Trophoblast cell (in vitro differentiated cells and primary cell): Measurements from ENCODE around the gene RBM20.
"Not testable (repeated sequence)": the region's sequence is repeated elsewhere in the genome, so short reads cannot be mapped to it uniquely, and the experiment has no call there.

ENCODE experiments used
- DNase-seq, 2 donors: peaks; one replicate each; pipeline ENCODE4 v3.0.0-alpha.2; 2016
- H2AFZ ChIP-seq: 2 replicates; pipeline ENCODE4 v1.6.1; 2013; ENCODE audit warnings: low read length, moderate library complexity, mild to moderate bottlenecking; ENCODE audit not compliant: insufficient read depth, poor library complexity
- H2AK5ac ChIP-seq: 2 replicates; pipeline ENCODE4 v1.6.1; 2013; ENCODE audit warnings: mild to moderate bottlenecking, low read length
- H2BK120ac ChIP-seq: 2 replicates; pipeline ENCODE4 v1.6.1; 2013; ENCODE audit warnings: low read length, mild to moderate bottlenecking, moderate library complexity; ENCODE audit not compliant: insufficient read depth, poor library complexity
- H2BK12ac ChIP-seq: 2 replicates; pipeline ENCODE4 v1.6.1; 2013; ENCODE audit warnings: mild to moderate bottlenecking, low read length, moderate library complexity
- H2BK5ac ChIP-seq: 2 replicates; pipeline ENCODE4 v1.6.1; 2013; ENCODE audit warnings: low read length, low read depth, moderate library complexity, mild to moderate bottlenecking; ENCODE audit not compliant: poor library complexity
- H3K14ac ChIP-seq: 2 replicates; pipeline ENCODE4 v1.6.1; 2013; ENCODE audit warnings: mild to moderate bottlenecking, low read length
- H3K18ac ChIP-seq: 2 replicates; pipeline ENCODE4 v1.6.1; 2013; ENCODE audit warnings: mild to moderate bottlenecking, low read length
- H3K23ac ChIP-seq: 2 replicates; pipeline ENCODE4 v1.6.1; 2013; ENCODE audit warnings: low read length
- H3K27ac ChIP-seq: 2 replicates; pipeline ENCODE4 v1.5.1; 2013; ENCODE audit warnings: low read depth, mild to moderate bottlenecking, inconsistent platforms, low read length, moderate library complexity
- H3K27me3 ChIP-seq: 2 replicates; pipeline ENCODE4 v1.6.1; 2013; ENCODE audit warnings: inconsistent platforms, mild to moderate bottlenecking, low read length, moderate library complexity; ENCODE audit not compliant: insufficient read depth
- H3K36me3 ChIP-seq, 2 experiments: 1 replicate in 1 of 2; 2 replicates in 1 of 2; pipeline ENCODE4 v1.6.1; 2013; ENCODE audit warnings: low read length in 2 of 2, mild to moderate bottlenecking in 2 of 2, moderate library complexity in 1 of 2; ENCODE audit not compliant: insufficient read depth in 2 of 2, control insufficient read depth in 1 of 2
- H3K4ac ChIP-seq: 2 replicates; pipeline ENCODE4 v1.6.1; 2013; ENCODE audit warnings: low read depth, mild to moderate bottlenecking, low read length, moderate library complexity
- H3K4me1 ChIP-seq, 2 experiments: 1 replicate in 1 of 2; 2 replicates in 1 of 2; pipeline ENCODE4 v1.6.1; 2013; ENCODE audit warnings: low read length in 2 of 2, mild to moderate bottlenecking in 2 of 2, moderate library complexity in 1 of 2; ENCODE audit not compliant: insufficient read depth in 2 of 2, control insufficient read depth in 1 of 2
- H3K4me2 ChIP-seq: 2 replicates; pipeline ENCODE4 v1.6.1; 2013; ENCODE audit warnings: inconsistent platforms, mild to moderate bottlenecking, low read length, moderate library complexity
- H3K4me3 ChIP-seq: 2 replicates; pipeline ENCODE4 v1.5.1; 2013; ENCODE audit warnings: mild to moderate bottlenecking, low read depth, low read length, inconsistent platforms
- H3K79me1 ChIP-seq: one replicate; pipeline ENCODE4 v1.6.1; 2013; ENCODE audit warnings: low read length
- H3K79me2 ChIP-seq: 2 replicates; pipeline ENCODE4 v1.6.1; 2013; ENCODE audit warnings: low read length, mild to moderate bottlenecking; ENCODE audit not compliant: control insufficient read depth, insufficient read depth, poor library complexity
- H3K9ac ChIP-seq: 2 replicates; pipeline ENCODE4 v1.6.1; 2013; ENCODE audit warnings: mild to moderate bottlenecking, low read length
- H3K9me3 ChIP-seq: 2 replicates; pipeline ENCODE4 v1.6.1; 2013; ENCODE audit warnings: low read depth, mild to moderate bottlenecking, control low read depth, inconsistent platforms, low read length; ENCODE audit not compliant: insufficient read depth
- H4K12ac ChIP-seq: 2 replicates; pipeline ENCODE4 v1.6.1; 2013; ENCODE audit warnings: low read depth, mild to moderate bottlenecking, low read length, moderate library complexity
- H4K8ac ChIP-seq: 2 replicates; pipeline ENCODE4 v1.6.1; 2013; ENCODE audit warnings: low read depth, mild to moderate bottlenecking, low read length, moderate library complexity
- H4K91ac ChIP-seq: one replicate; pipeline ENCODE4 v1.6.1; 2013; ENCODE audit warnings: low read depth, mild to moderate bottlenecking, low read length, moderate library complexity
- WGBS: extraction: QIAGEN DNeasy Blood & Tissue Kit; methylation state at CpG from one replicate; pipeline ENCODE4 v1.1.7; 2013; ENCODE audit warnings: missing lambda C conversion rate; ENCODE audit not compliant: insufficient read length, insufficient coverage; ENCODE audit errors: extremely low coverage; 5-methylcytosine and 5-hydroxymethylcytosine counted together

Gene RBM20

DNA sequence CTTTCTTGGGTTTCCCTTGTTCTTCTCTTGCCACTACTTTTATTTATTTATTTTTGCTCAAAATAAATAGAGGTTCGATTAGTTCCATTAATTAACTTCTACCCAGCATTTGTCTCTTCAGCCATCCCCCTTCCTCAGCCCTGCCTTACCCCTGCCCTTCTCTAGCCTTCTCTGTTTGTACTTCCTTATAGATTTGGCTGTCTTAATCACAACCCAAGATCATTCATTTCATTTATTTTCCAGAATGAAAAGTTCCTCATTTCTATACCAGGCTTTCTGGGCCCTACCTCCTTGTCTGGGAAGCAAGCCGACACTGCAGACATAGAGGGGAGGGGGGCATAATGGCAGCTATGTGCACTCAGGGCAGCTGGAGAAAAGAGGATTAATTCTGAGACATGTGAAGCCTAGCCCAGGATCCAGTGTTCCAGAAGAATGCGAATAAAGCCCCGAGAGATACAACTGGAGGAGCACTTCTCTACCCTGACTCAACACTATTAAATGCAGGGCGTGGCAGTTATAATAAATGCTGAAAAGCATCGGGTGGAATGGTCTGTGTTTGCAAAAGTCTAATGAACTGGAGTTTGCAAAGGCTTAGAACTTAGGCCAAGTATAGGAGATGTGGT, 221.2 kb downstream of the RBM20 start:
- WGBS = no CpG with 5 or more reads among the region's 6 CpGs
- no peaks in the 10 kb centered on the region for H3K27me3 ChIP-seq
- H3K23ac ChIP-seq = no peak overlapping the region

DNA sequence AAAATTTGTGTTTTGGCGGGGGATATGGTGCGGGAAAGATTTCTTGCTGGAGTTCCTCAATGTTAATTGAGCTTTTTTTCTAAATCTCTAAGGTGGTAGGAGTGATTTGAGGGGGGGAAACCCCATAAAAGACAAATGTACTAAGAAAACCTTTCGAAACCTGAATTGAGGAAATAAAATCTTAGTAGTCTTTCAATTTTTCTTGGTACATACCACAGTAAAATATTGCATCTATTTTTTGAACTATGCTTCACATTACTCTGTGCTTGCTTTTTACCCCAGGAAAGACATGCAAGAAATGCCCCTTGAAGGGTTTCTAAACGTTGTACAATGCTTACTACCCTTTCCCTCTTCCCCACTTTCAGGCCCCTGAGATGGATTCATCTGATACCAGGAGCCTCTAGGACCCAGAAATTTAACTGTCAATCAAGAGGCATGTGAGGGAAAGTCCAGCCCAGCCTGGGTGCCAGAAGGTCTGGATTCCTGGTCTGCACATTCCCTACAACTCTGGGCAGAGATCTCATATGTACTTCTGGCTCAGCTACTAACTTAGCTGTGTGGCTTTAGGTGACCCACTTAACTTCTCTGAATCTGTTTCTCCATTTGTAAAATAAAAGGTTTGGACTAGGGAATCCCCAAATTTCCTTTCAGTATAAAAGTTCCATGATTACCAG, 221.8 kb downstream of the RBM20 start:
- Histone ChIP-seq H3K27me3 (no peaks in the 10 kb centered on the region), H4K12ac (no peak overlapping the region), H3K36me3 (no peaks in the 10 kb centered on the region), H3K4me3 (no peak overlapping the region), H2BK12ac (no peak overlapping the region), H3K4me2 (no peak overlapping the region), H2AFZ (no peak overlapping the region), H3K4me1 (peaks cover 3 to 6% of the 10 kb centered on the region in 2 experiments), H3K79me2 (peaks cover 2% of the 10 kb centered on the region), H4K8ac (no peak overlapping the region), H3K79me1 (peaks cover 4% of the 10 kb centered on the region), H3K23ac (no peak overlapping the region), H4K91ac (no peak overlapping the region), H3K27ac (no peak overlapping the region), H3K9ac (no peak overlapping the region), H3K4ac (no peak overlapping the region), H3K9me3 (no peaks in the 10 kb centered on the region), H3K18ac (no peak overlapping the region), H3K14ac (no peak overlapping the region), H2AK5ac (no peak overlapping the region), H2BK5ac (no peak overlapping the region), H2BK120ac (no peak overlapping the region)
- WGBS = no CpG with 5 or more reads among the region's 4 CpGs
- peak in 1 of 2 donors; percentile 51 for DNase-seq

More for the DNA sequence above, 221.2 kb downstream of the RBM20 start:
- Histone ChIP-seq H3K79me2 (no peaks in the 10 kb centered on the region), H3K27ac (no peak overlapping the region), H4K8ac (no peak overlapping the region), H2BK120ac (no peak overlapping the region), H4K12ac (no peak overlapping the region), H2AK5ac (no peak overlapping the region), H3K4me2 (no peak overlapping the region), H3K4ac (no peak overlapping the region), H3K36me3 (no peaks in the 10 kb centered on the region), H3K4me1 (peaks cover 5 to 8% of the 10 kb centered on the region in 2 experiments), H2BK12ac (no peak overlapping the region), H2BK5ac (no peak overlapping the region), H3K9ac (no peak overlapping the region), H2AFZ (no peak overlapping the region), H3K79me1 (peaks cover 5% of the 10 kb centered on the region), H3K18ac (no peak overlapping the region), H3K9me3 (no peaks in the 10 kb centered on the region), H4K91ac (no peak overlapping the region), H3K14ac (no peak overlapping the region), H3K4me3 (no peak overlapping the region)
- peak in 1 of 2 donors; percentile 58 for DNase-seq

GRCh38 chr10:110867011-110867806, 223.1 kb downstream of the RBM20 start:
- H3K18ac ChIP-seq, H4K12ac ChIP-seq, H3K4me3 ChIP-seq, H3K9me3 ChIP-seq, H3K14ac ChIP-seq, H2BK12ac ChIP-seq, H4K8ac ChIP-seq, H3K79me2 ChIP-seq, H3K23ac ChIP-seq, H3K4me2 ChIP-seq, H3K27me3 ChIP-seq, H3K27ac ChIP-seq, DNase-seq, H3K36me3 ChIP-seq, H2AFZ ChIP-seq, H2AK5ac ChIP-seq, H3K4ac ChIP-seq, H3K9ac ChIP-seq, H2BK5ac ChIP-seq, H2BK120ac ChIP-seq: not testable (repeated sequence)
- no CpG with 5 or more reads among the region's 8 CpGs for WGBS
- Histone ChIP-seq H3K4me1 (peaks cover 7 to 10% of the 10 kb centered on the region in 2 experiments), H4K91ac (peak overlapping the region; percentile 33), H3K79me1 (peaks cover 11% of the 10 kb centered on the region)

DNA sequence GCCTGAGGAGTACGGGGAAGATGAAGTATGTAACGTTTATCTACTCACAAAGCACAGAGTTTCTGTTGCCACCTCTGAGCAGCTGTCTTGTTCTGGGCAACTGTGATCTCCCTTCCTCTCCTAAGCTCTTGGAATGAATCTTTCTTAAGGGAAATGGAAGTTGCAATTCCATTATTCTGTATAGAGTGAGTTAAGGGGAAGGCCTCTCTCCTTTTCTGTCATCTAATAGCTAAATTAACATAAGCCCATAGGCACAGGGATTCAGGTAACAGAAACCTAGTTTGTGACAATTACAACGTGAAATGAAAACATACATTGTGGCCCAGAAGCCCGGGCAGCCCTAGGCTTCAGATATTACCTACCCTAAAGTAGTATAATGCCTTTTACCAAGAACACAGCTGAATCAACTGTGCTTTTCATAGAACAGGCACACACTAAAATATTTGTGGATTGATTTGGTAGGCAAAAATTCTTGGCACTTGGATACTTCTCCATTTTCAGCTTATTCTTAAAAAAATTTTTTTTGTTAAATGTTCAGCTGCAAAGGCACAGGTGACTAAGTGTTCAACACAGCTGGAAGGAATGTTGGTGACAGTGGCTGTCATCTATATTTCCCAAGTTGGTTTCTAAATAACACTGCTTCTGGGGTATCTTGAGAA, 223.8 kb downstream of the RBM20 start:
- no peaks in the 10 kb centered on the region for H3K27me3 ChIP-seq
- H3K14ac ChIP-seq = no peak overlapping the region
- no peak overlapping the region for H3K18ac ChIP-seq
- H3K36me3 ChIP-seq = no peaks in the 10 kb centered on the region
- no peak overlapping the region for H3K4me3 ChIP-seq
- H3K23ac ChIP-seq = no peak overlapping the region
- H3K9me3 ChIP-seq = no peaks in the 10 kb centered on the region
- no peak overlapping the region for H3K4ac ChIP-seq
- peak in 1 of 2 donors; percentile 27 for DNase-seq
- H3K9ac ChIP-seq = no peak overlapping the region
- H3K27ac ChIP-seq = no peak overlapping the region
- H2BK5ac ChIP-seq = no peak overlapping the region
- peaks cover 4% of the 10 kb centered on the region for H3K79me2 ChIP-seq
- H3K4me2 ChIP-seq = no peak overlapping the region
- H4K91ac ChIP-seq = peak overlapping the region; percentile 33
- H2BK12ac ChIP-seq = no peak overlapping the region
- H3K79me1 ChIP-seq = peaks cover 15% of the 10 kb centered on the region
- no peak overlapping the region for H4K8ac ChIP-seq
- H2AFZ ChIP-seq = no peak overlapping the region
- no peak overlapping the region for H2BK120ac ChIP-seq
- H2AK5ac ChIP-seq = no peak overlapping the region
- H3K4me1 ChIP-seq = peaks cover 7 to 10% of the 10 kb centered on the region in 2 experiments
- no peak overlapping the region for H4K12ac ChIP-seq
- no CpG with 5 or more reads among the region's 4 CpGs for WGBS
